ENCODE results near the gene DHCR7. TPM values are rescaled to one million over a fixed set of nuclear protein-coding genes. Genes with fewer than 3 reads are reported as not detected.

DHCR7 gene
- total RNA-seq, 1 donor from 2014 or later: 31.2 TPM

DNA sequence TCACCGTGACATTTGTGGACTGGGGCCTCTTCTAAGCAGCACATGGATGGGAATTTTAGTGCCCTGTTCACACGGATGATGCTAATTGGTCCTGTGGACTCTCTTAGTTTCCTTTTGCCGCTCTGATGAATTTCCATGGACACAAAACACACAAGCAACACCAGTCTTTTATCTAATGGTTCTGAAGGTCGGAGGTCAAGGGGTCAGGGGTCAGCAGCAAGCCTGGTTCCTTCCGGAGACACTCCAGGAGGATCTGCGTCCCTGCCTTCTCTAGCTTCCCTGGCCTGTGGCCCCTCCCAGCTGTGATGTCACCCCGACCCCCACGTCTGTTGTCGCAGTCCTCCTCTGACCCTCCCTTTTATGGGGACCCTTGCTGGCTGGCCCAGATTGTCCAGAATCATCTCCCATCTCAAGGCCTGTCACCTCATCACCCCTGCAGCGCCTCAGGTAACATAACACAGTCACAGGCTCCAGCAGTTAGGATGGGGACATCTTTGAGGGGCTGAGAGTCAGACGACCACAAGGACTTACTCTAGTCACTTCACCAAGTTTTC, 11.7 kb upstream of the DHCR7 start:
- peak; percentile 58 for DNase-seq (ENCODE audit: low spot score)

DNA sequence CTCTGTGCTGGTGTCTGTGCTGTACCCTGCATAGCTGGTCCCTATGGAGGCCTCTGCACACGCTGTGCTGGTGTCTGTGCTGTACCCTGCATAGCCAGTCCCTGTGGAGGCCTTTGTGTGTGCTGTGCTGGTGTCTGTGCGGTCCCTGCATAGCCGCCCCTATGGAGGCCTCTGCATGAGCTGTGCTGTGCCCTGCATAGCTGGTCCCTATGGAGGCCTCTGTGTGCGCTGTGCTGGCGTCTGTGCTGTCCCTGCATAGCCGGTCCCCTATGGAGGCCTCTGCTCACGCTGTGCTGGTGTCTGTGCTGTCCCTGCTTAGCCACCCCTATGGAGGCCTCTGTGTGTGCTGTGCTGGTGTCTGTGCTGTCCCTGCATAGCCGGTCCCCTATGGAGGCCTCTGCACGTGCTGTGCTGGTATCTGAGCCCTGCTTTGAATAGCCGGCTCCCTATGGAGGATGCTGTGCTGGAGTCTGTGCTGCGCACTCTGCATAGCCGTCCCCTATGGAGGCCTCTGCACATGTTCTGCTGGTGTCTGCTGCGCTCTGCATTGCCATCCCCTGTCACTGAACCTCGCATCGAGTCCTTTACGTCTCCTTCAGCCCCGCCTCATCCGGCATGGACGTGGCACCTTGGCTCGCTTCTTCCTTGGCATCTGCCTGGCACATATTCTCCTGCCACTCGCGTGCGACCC, 11.0 kb upstream of the DHCR7 start:
- DNase-seq (ENCODE audit: low spot score): peak; percentile 63
- intact Hi-C loops (cut with DNase I): no loop called here

More for the DNA sequence above, 11.7 kb upstream of the DHCR7 start:
- intact Hi-C loops (cut with DNase I): no loop called here

GRCh38 chr11:71458146-71459070, 10.2 kb upstream of the DHCR7 start:
- intact Hi-C loops (cut with DNase I): no loop called here
- DNase-seq (ENCODE audit: low spot score): peak; percentile 31

DNA sequence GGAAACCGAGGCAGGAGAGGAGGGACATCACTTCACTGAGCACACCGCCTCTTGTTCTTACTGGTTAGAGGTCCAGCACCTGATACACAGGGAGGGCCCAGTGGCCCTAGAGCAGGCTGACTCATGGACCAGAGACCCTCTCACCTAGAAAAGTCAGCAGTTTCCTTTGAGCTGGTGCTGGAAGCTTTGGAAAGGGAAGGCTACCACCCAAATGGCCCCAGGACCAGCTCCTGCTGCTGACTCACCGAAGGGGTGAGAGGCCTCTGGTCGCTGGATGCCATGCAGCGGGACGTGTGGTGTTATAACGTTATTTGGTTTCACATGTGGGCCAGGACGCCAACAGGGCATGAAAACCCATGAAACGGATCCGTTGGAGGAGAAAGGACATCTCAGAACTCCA, 8.6 kb upstream of the DHCR7 start:
- peak; percentile 38 for DNase-seq (ENCODE audit: low spot score)
- intact Hi-C loops (cut with DNase I): no loop called here

- DNase-seq (ENCODE audit: low spot score): peak; percentile 5
- intact Hi-C loops (cut with DNase I): no loop called here
These were observed 8.1 kb upstream of the DHCR7 start for GRCh38 chr11:71456294-71456693.

- intact Hi-C loops (cut with DNase I): no loop called here
- DNase-seq (ENCODE audit: low spot score): peak; percentile 24
These were observed 6.4 kb upstream of the DHCR7 start for GRCh38 chr11:71454470-71455113.

- no peak for DNase-seq (ENCODE audit: low spot score)
- intact Hi-C loops (cut with DNase I): no loop called here
These were observed 5.7 kb upstream of the DHCR7 start for GRCh38 chr11:71453918-71454304.

DNA sequence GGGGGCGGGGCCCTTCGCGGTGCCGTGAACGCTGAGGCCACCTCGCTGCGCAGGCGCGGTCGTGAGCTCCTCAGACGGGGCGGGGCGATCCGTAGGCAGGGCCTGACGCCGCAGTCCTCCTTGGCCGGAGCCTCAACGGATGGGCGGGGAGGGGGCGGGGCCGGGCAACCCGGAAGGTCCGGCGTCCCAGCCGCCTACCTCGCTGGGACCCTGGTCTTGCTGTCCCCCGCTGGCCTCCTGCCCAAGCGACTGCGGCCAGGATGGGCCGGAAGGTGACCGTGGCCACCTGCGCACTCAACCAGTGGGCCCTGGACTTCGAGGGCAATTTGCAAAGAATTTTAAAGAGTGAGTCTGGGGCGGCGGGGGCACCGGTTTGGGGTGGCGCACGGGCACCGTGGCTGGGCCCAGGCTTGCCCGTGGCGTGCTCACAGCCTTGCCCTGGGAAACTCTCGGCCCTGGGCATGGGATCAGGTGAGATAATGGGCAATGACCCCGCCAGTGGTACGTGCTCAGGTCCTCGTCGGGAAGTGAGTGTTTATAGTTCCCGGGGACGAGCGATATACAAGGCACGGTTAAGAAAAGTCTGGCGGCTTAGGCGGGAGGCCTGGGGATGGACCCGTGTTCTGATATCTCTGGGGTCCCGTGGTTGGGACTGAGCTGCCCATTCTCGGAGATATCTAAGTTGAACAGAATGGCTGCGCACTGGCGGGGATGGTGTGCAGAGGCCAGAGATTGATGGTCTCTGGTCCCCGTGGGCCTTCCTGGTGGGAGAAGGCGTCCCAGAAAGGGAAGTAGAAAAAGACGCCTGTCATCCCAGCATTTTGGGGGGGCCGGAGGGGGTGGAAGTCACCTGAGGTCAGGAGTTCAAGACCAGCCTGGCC, 5.1 kb upstream of the DHCR7 start, which contains the start of gene NADSYN1:
Gene NADSYN1 (plus strand): TSS at position 167 of the 881 bp plus-strand sequence. CDS start 94 bp downstream, at position 261.
- intact Hi-C loops (cut with DNase I): no loop called here
- peak; percentile 100 for DNase-seq (ENCODE audit: low spot score)

DNA sequence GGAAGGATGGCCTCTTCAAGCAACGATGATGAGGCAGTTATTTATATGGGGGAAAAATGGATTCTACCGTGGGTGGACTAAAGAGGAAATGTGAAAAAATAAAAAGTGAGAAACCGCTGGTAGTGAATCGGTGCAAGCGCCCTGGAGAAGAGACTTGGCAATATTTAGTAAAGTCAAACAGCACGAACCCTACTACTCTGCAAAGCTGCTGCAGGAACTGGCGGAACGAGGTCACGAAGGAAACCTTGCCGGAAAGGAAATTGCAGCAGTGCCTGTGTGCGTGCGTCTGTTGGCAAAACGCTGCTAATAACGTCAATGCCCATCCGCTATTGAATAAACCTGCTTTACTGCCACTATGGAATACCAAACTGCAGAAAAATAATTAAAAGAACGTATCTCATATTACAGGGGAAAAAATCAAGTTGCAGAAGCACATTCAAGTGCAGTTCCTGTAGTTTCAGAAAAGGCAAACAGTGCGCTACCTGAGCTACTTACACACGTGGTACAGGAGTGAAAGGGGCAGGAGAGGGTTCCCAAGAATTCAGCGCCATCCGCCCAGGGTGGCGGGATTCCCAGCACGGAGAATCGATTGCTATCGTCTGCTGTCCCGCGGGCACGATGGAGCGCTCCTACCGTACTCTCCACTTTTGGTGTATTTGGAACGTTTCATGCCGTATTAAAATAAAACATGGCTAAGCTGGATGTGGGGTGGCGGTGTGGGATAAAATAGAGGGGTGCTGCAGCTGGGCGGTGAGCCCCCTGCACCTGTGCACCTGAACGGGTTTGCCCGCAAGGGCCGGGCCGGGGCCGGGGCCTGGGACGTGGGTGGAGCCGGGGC, 4.2 kb upstream of the DHCR7 start:
- DNase-seq (ENCODE audit: low spot score): peak; percentile 79
- intact Hi-C loops (cut with DNase I): no loop called here

- peak; percentile 76 for DNase-seq (ENCODE audit: low spot score)
- intact Hi-C loops (cut with DNase I): no loop called here
These were observed 3.5 kb upstream of the DHCR7 start for GRCh38 chr11:71451596-71452198.

DNA sequence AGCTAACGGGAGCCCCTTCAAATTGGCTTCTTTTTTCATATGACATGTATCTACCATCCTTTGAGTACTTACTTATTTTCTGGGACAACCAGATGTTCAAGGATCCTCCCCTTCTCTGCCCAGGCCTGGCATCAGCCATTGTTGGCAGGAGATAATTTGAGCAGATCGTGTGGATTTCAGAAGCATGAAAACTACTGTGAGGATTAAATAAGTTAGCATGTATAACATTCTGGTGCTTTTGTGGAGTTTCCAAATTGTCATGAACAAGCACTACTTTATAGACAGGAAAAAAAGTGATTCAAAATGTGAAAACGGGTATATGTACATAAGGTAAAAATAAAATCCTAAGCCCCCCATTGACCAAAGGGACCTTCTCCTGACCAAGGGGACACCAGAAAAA, 2.7 kb upstream of the DHCR7 start:
- intact Hi-C loops (cut with DNase I): no loop called here

GRCh38 chr11:71450507-71450906, 2.3 kb upstream of the DHCR7 start:
- intact Hi-C loops (cut with DNase I): no loop called here
- no peak for DNase-seq (ENCODE audit: low spot score)

More for the DNA sequence above, 2.7 kb upstream of the DHCR7 start:
- no peak for DNase-seq (ENCODE audit: low spot score)

- peak; percentile 15 for DNase-seq (ENCODE audit: low spot score)
- intact Hi-C loops (cut with DNase I): no loop called here
These were observed 1.4 kb upstream of the DHCR7 start for GRCh38 chr11:71449596-71449995.

DNA sequence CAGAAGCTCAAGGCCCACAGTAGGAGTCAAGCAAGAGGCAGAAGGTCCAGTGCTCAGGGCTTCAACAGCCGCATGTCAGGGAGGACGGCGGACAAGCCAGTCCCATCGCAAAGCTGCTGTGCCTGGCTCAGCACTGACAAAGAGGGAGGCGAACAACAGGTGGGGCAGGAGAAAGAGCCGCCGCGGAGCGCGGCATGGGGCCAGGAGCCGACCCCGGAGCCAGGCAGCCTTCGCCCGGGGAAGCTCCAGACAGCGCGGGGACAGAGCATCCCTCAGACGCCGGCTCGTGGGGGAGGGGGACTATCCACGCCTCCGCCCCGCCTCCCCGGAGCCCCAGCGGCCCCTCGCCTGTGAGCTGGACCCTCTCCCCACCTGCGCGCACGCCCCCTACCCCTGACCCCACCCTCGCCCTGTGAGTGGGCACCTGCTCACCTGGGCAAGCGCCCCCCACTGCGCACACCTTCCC, 369 bp downstream of the DHCR7 start:
- intact Hi-C loops (cut with DNase I): no loop called here
- DNase-seq (ENCODE audit: low spot score): no peak

DNA sequence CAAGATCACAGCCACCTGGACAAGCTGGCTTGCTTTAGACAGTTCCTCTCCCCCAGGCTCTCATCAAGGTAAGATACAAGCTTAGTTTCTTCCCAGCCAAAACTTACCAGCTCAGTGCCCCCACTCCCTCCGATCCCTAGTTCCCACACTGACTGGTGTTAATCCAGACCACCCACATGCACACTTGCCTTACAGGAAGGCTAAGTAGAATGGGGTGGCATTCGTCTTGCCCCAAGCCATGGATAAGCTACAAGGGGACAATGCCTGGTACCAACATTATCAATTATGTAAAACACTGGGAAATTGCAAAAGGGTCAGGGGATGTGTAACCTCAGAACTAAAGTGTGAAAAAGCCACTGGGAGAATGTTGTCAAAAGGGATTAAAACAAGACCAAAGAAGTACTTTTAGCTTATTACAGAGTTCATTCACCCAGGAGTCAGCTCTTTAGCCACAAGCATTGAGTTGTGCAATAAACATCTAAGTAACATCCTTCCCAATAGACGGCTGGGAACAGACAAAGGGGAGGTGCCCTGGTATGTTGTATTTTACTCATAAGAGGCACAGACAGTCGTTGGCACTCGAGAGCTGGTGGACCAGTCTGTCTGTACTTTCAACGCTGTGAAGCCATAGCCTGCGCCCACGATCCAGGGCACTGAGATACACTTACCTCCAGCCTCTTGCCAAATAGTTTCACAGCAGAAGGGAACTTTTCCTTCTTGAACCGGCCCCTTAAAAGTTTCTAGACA, 1.1 kb downstream of the DHCR7 start:
- intact Hi-C loops (cut with DNase I): no loop called here
- DNase-seq (ENCODE audit: low spot score): peak; percentile 9

DNA sequence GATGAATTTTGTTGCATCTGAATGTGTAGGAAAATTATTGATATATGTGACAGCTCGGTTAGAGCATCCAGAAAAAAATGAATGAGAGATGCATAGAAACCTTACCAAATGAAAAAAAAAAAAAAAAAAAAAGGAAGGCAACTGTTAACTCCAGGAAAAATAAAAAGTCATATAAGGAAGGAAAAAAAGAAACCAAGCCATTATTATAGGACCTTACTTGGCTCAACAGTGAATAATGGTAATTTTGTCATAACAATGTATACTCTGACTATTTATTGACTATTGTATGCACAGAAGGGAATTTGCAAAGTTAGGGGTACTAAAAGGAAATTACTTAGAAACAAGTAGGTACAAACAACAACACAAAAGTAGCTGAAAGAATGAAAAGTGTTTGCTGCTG, 2.0 kb downstream of the DHCR7 start:
- intact Hi-C loops (cut with DNase I): no loop called here
- DNase-seq (ENCODE audit: low spot score): no peak

- intact Hi-C loops (cut with DNase I): no loop called here
- peak; percentile 43 for DNase-seq (ENCODE audit: low spot score)
These were observed 3.4 kb downstream of the DHCR7 start for GRCh38 chr11:71444811-71445210.
